Measurements from ENCODE around the gene BCL11A.

The BCL11A gene

GRCh38 chr2:60456115-60456770 lies 97.2 kb downstream of the BCL11A start:
- Histone ChIP-seq H4K20me1 (ENCODE audit: insufficient read depth) (no peaks in the 10 kb centered on the region), H3K4me3 (IDR thresholded peaks at IDR 0.05; ENCODE audit: insufficient read depth, low read depth, low read length) (no peak overlapping the region), H3K27me3 (ENCODE audit: insufficient read depth, low read depth) (no peaks in the 10 kb centered on the region), H2AFZ (ENCODE audit: low read depth) (no peak overlapping the region), H3K4me2 (no peak overlapping the region), H3K27ac (no peak overlapping the region), H3K4me1 (ENCODE audit: low read depth, poor library complexity, severe bottlenecking) (no peaks in the 10 kb centered on the region), H3K36me3 (ENCODE audit: insufficient read depth) (no peaks in the 10 kb centered on the region), H3K79me2 (ENCODE audit: insufficient read depth, low read depth) (no peaks in the 10 kb centered on the region), H3K9ac (no peak overlapping the region)
- TF ChIP-seq CTCF (conservative IDR thresholded peaks at IDR 0.05; ENCODE audit: low read depth, low read length), result no peak

- H3K79me2 ChIP-seq (ENCODE audit: insufficient read depth, low read depth), result no peaks in the 10 kb centered on the region
- no peak overlapping the region for H3K9ac ChIP-seq
- no peaks in the 10 kb centered on the region for H4K20me1 ChIP-seq (ENCODE audit: insufficient read depth)
- H3K27ac ChIP-seq, result no peak overlapping the region
- H2AFZ ChIP-seq (ENCODE audit: low read depth), result no peak overlapping the region
- H3K4me3 ChIP-seq (IDR thresholded peaks at IDR 0.05; ENCODE audit: insufficient read depth, low read depth, low read length), result no peak overlapping the region
- no peaks in the 10 kb centered on the region for H3K27me3 ChIP-seq (ENCODE audit: insufficient read depth, low read depth)
- TF ChIP-seq CTCF (conservative IDR thresholded peaks at IDR 0.05; ENCODE audit: low read depth, low read length), result no peak
- H3K4me2 ChIP-seq, result no peak overlapping the region
- no peaks in the 10 kb centered on the region for H3K36me3 ChIP-seq (ENCODE audit: insufficient read depth)
- H3K4me1 ChIP-seq (ENCODE audit: low read depth, poor library complexity, severe bottlenecking), result no peaks in the 10 kb centered on the region
These were observed 99.6 kb downstream of the BCL11A start for GRCh38 chr2:60453872-60454271.

- Histone ChIP-seq H3K4me3 (IDR thresholded peaks at IDR 0.05; ENCODE audit: insufficient read depth, low read depth, low read length) (no peak overlapping the region), H3K27me3 (ENCODE audit: insufficient read depth, low read depth) (no peaks in the 10 kb centered on the region), H3K79me2 (ENCODE audit: insufficient read depth, low read depth) (no peaks in the 10 kb centered on the region), H3K4me1 (ENCODE audit: low read depth, poor library complexity, severe bottlenecking) (peaks cover 2% of the 10 kb centered on the region), H3K4me2 (no peak overlapping the region), H3K27ac (no peak overlapping the region), H2AFZ (ENCODE audit: low read depth) (no peak overlapping the region), H3K36me3 (ENCODE audit: insufficient read depth) (no peaks in the 10 kb centered on the region; the same call in 1 of the 2 replicates), H3K9ac (no peak overlapping the region), H4K20me1 (ENCODE audit: insufficient read depth) (no peaks in the 10 kb centered on the region)
- no peak for TF ChIP-seq CTCF (conservative IDR thresholded peaks at IDR 0.05; ENCODE audit: low read depth, low read length)
These were observed 100.2 kb downstream of the BCL11A start for GRCh38 chr2:60453301-60453700.

GRCh38 chr2:60450488-60450887 lies 103.0 kb downstream of the BCL11A start:
- Histone ChIP-seq H3K4me3 (IDR thresholded peaks at IDR 0.05; ENCODE audit: insufficient read depth, low read depth, low read length) (no peak overlapping the region), H3K27me3 (ENCODE audit: insufficient read depth, low read depth) (no peaks in the 10 kb centered on the region), H3K79me2 (ENCODE audit: insufficient read depth, low read depth) (no peaks in the 10 kb centered on the region), H3K9ac (no peak overlapping the region), H3K4me1 (ENCODE audit: low read depth, poor library complexity, severe bottlenecking) (peaks cover 25% of the 10 kb centered on the region), H3K36me3 (ENCODE audit: insufficient read depth) (no peaks in the 10 kb centered on the region; the same call in 1 of the 2 replicates), H2AFZ (ENCODE audit: low read depth) (no peak overlapping the region), H4K20me1 (ENCODE audit: insufficient read depth) (no peaks in the 10 kb centered on the region), H3K27ac (no peak overlapping the region), H3K4me2 (no peak overlapping the region)
- TF ChIP-seq CTCF (conservative IDR thresholded peaks at IDR 0.05; ENCODE audit: low read depth, low read length), result no peak

All from KMS-11 (cell line).